Skeletal muscle tissue (tissue), 4 donors: ENCODE measurements around the gene PRIM2. TPM values are rescaled to one million over a fixed set of nuclear protein-coding genes. Genes with fewer than 3 reads are reported as not detected.
"Not testable (repeated sequence)": the region's sequence is repeated elsewhere in the genome, so short reads cannot be mapped to it uniquely, and the experiment has no call there.

Experiments used
- H3K27ac ChIP-seq: one replicate; pipeline ENCODE4 v1.7.0; 2013; ENCODE audit warnings: mild to moderate bottlenecking, low read depth, low read length, inconsistent platforms
- H3K27me3 ChIP-seq, 3 donors: one replicate each; pipeline ENCODE4 v1.7.0; 2013; ENCODE audit warnings: low read length in 3 of 3; ENCODE audit not compliant: control insufficient read depth in 3 of 3, insufficient read depth in 3 of 3
- H3K36me3 ChIP-seq, 3 donors: one replicate each; pipeline ENCODE4 v1.7.0; 2013; ENCODE audit warnings: low read length in 3 of 3; ENCODE audit not compliant: control insufficient read depth in 3 of 3, insufficient read depth in 3 of 3
- H3K4me1 ChIP-seq, 3 donors: one replicate each; pipeline ENCODE4 v1.7.0; 2013; ENCODE audit warnings: low read length in 3 of 3, mild to moderate bottlenecking in 3 of 3; ENCODE audit not compliant: control insufficient read depth in 3 of 3, insufficient read depth in 3 of 3
- H3K4me3 ChIP-seq, 3 donors: one replicate each; pipeline ENCODE4 v1.7.0; 2013; ENCODE audit warnings: low read length in 3 of 3
- H3K9ac ChIP-seq, 3 donors: one replicate each; pipeline ENCODE4 v1.7.0; 2013; ENCODE audit warnings: low read length in 3 of 3, mild to moderate bottlenecking in 3 of 3, moderate library complexity in 2 of 3, low read depth in 1 of 3
- H3K9me3 ChIP-seq, 3 donors: one replicate each; pipeline ENCODE4 v1.7.0; 2013; ENCODE audit warnings: low read length in 3 of 3; ENCODE audit not compliant: control insufficient read depth in 3 of 3
- total RNA-seq: library from RNA; depleted of rRNA; stranded (reverse); fragments of >200 nt; gene quantifications from one replicate; pipeline ENCODE4 v1.2.3, GENCODE V29; 2014
- donor health status: Osteomylitis.

The PRIM2 gene
- total RNA-seq, 1 donor from 2014 or later = 14.6 TPM

- not testable (repeated sequence) for H3K9me3 ChIP-seq, H3K27ac ChIP-seq, H3K4me3 ChIP-seq, H3K36me3 ChIP-seq, H3K4me1 ChIP-seq, H3K9ac ChIP-seq, H3K27me3 ChIP-seq
Observed at GRCh38 chr6:57293472-57293871, 24.0 kb upstream of the PRIM2 start.

GRCh38 chr6:57294862-57295445 lies 22.5 kb upstream of the PRIM2 start:
- Histone ChIP-seq H3K9me3 (no peaks in the 10 kb centered on the region), H3K27ac (no peak overlapping the region)

GRCh38 chr6:57297505-57297904 lies 19.9 kb upstream of the PRIM2 start:
- H3K9ac ChIP-seq = no peak overlapping the region
- H3K27me3 ChIP-seq = no peaks in the 10 kb centered on the region
- H3K4me3 ChIP-seq = no peak overlapping the region
- H3K27ac ChIP-seq = no peak overlapping the region
- H3K4me1 ChIP-seq = no peaks in the 10 kb centered on the region
- no peaks in the 10 kb centered on the region for H3K9me3 ChIP-seq
- no peaks in the 10 kb centered on the region for H3K36me3 ChIP-seq

More at GRCh38 chr6:57294862-57295445, 22.5 kb upstream of the PRIM2 start:
- Histone ChIP-seq H3K27me3 (no peaks in the 10 kb centered on the region), H3K36me3 (no peaks in the 10 kb centered on the region), H3K9ac (no peak overlapping the region), H3K4me3 (no peak overlapping the region), H3K4me1 (no peaks in the 10 kb centered on the region)

GRCh38 chr6:57298741-57299140 lies 18.7 kb upstream of the PRIM2 start:
- H3K9me3 ChIP-seq = no peaks in the 10 kb centered on the region
- no peaks in the 10 kb centered on the region for H3K36me3 ChIP-seq

GRCh38 chr6:57301757-57302156 lies 15.7 kb upstream of the PRIM2 start:
- Histone ChIP-seq H3K4me1 (no peaks in the 10 kb centered on the region), H3K36me3 (no peaks in the 10 kb centered on the region), H3K27ac (no peak overlapping the region), H3K9me3 (no peaks in the 10 kb centered on the region), H3K27me3 (no peaks in the 10 kb centered on the region), H3K4me3 (no peak overlapping the region), H3K9ac (no peak overlapping the region)

More at GRCh38 chr6:57298741-57299140, 18.7 kb upstream of the PRIM2 start:
- H3K27ac ChIP-seq = no peak overlapping the region
- H3K4me1 ChIP-seq = no peaks in the 10 kb centered on the region
- H3K9ac ChIP-seq = no peak overlapping the region
- H3K27me3 ChIP-seq = no peaks in the 10 kb centered on the region
- H3K4me3 ChIP-seq = no peak overlapping the region

- no peaks in the 10 kb centered on the region for H3K9me3 ChIP-seq
- H3K27me3 ChIP-seq = no peaks in the 10 kb centered on the region
- no peak overlapping the region for H3K4me3 ChIP-seq
- H3K9ac ChIP-seq = no peak overlapping the region
- no peaks in the 10 kb centered on the region for H3K36me3 ChIP-seq
- no peak overlapping the region for H3K27ac ChIP-seq
- no peaks in the 10 kb centered on the region for H3K4me1 ChIP-seq
Observed at GRCh38 chr6:57302477-57302876, 15.0 kb upstream of the PRIM2 start.

- no peak overlapping the region for H3K27ac ChIP-seq
Observed at GRCh38 chr6:57303931-57304681, 13.3 kb upstream of the PRIM2 start.

GRCh38 chr6:57305107-57305506 lies 12.3 kb upstream of the PRIM2 start:
- Histone ChIP-seq H3K4me3 (no peak overlapping the region), H3K27ac (no peak overlapping the region), H3K4me1 (no peaks in the 10 kb centered on the region), H3K27me3 (no peaks in the 10 kb centered on the region), H3K9ac (no peak overlapping the region), H3K9me3 (no peaks in the 10 kb centered on the region), H3K36me3 (no peaks in the 10 kb centered on the region)

More at GRCh38 chr6:57303931-57304681, 13.3 kb upstream of the PRIM2 start:
- Histone ChIP-seq H3K27me3 (no peaks in the 10 kb centered on the region), H3K4me1 (no peaks in the 10 kb centered on the region), H3K36me3 (no peaks in the 10 kb centered on the region), H3K9ac (no peak overlapping the region), H3K9me3 (no peaks in the 10 kb centered on the region), H3K4me3 (peak overlapping the region in 1 of 3 donors; percentile 12)

GRCh38 chr6:57305761-57306160 lies 11.7 kb upstream of the PRIM2 start:
- no peaks in the 10 kb centered on the region for H3K9me3 ChIP-seq
- no peaks in the 10 kb centered on the region for H3K27me3 ChIP-seq
- H3K36me3 ChIP-seq = no peaks in the 10 kb centered on the region
- H3K4me3 ChIP-seq = no peak overlapping the region
- H3K9ac ChIP-seq = no peak overlapping the region
- H3K27ac ChIP-seq = no peak overlapping the region
- H3K4me1 ChIP-seq = no peaks in the 10 kb centered on the region

- H3K27ac ChIP-seq = no peak overlapping the region
- H3K9ac ChIP-seq = no peak overlapping the region
- H3K9me3 ChIP-seq = no peaks in the 10 kb centered on the region
- H3K36me3 ChIP-seq = no peaks in the 10 kb centered on the region
- no peaks in the 10 kb centered on the region for H3K27me3 ChIP-seq
- H3K4me3 ChIP-seq = no peak overlapping the region
- no peaks in the 10 kb centered on the region for H3K4me1 ChIP-seq
Observed at GRCh38 chr6:57306273-57306672, 11.2 kb upstream of the PRIM2 start.
